ENCODE measurements around the gene ELOVL6. TPM values are rescaled to one million over a fixed set of nuclear protein-coding genes. Genes with fewer than 3 reads are reported as not detected.

Gene ELOVL6
- polyA plus RNA-seq, 1 experiment, result 30.7 TPM

- CTCF ChIA-PET, result no interaction called here
- no peak for DNase-seq (ENCODE audit: low read depth, low spot score)
- H3K27me3 ChIP-seq (ENCODE audit: control insufficient read depth, insufficient read depth, low read length), result no peaks in the 10 kb centered on the region
- TF ChIP-seq CTCF (IDR thresholded peaks at IDR 0.05; ENCODE audit: low read depth, low read length), result no peak
- H3K4me3 ChIP-seq (ENCODE audit: low read depth, low read length), result no peak overlapping the region
- H3K9me3 ChIP-seq (ENCODE audit: control insufficient read depth, insufficient read depth, low read length), result no peaks in the 10 kb centered on the region
- no peak overlapping the region for H3K27ac ChIP-seq (ENCODE audit: low read depth, low read length)
- POLR2A ChIA-PET, result no interaction called here
Observed at GRCh38 chr4:110142461-110142860, 56.0 kb downstream of the ELOVL6 start.

- no peak for TF ChIP-seq CTCF (IDR thresholded peaks at IDR 0.05; ENCODE audit: low read depth, low read length)
- Histone ChIP-seq H3K27me3 (ENCODE audit: control insufficient read depth, insufficient read depth, low read length) (no peaks in the 10 kb centered on the region), H3K27ac (ENCODE audit: low read depth, low read length) (no peak overlapping the region), H3K4me3 (ENCODE audit: low read depth, low read length) (no peak overlapping the region), H3K9me3 (ENCODE audit: control insufficient read depth, insufficient read depth, low read length) (no peaks in the 10 kb centered on the region)
- no peak for DNase-seq (ENCODE audit: low read depth, low spot score)
- POLR2A ChIA-PET, result no interaction called here
- CTCF ChIA-PET, result no interaction called here
Observed at GRCh38 chr4:110139815-110140214, 58.6 kb downstream of the ELOVL6 start.

- POLR2A ChIA-PET, result no interaction called here
- no peak overlapping the region for H3K4me3 ChIP-seq (ENCODE audit: low read depth, low read length)
- no peaks in the 10 kb centered on the region for H3K9me3 ChIP-seq (ENCODE audit: control insufficient read depth, insufficient read depth, low read length)
- no peak for TF ChIP-seq CTCF (IDR thresholded peaks at IDR 0.05; ENCODE audit: low read depth, low read length)
- H3K27me3 ChIP-seq (ENCODE audit: control insufficient read depth, insufficient read depth, low read length), result no peaks in the 10 kb centered on the region
- no peak for DNase-seq (ENCODE audit: low read depth, low spot score)
- CTCF ChIA-PET, result no interaction called here
- H3K27ac ChIP-seq (ENCODE audit: low read depth, low read length), result no peak overlapping the region
Observed at GRCh38 chr4:110139111-110139510, 59.3 kb downstream of the ELOVL6 start.

- no peak for DNase-seq (ENCODE audit: low read depth, low spot score)
- ChIA-PET CTCF (no interaction called here), POLR2A (interaction anchor here (0.7 kb wide), 1 partner anchor 31 kb away, joined by 3 read pairs; no protein-coding TSS in a partner anchor)
- no peak for TF ChIP-seq CTCF (IDR thresholded peaks at IDR 0.05; ENCODE audit: low read depth, low read length)
- H3K27me3 ChIP-seq (ENCODE audit: control insufficient read depth, insufficient read depth, low read length), result no peaks in the 10 kb centered on the region
- no peak overlapping the region for H3K27ac ChIP-seq (ENCODE audit: low read depth, low read length)
- no peaks in the 10 kb centered on the region for H3K9me3 ChIP-seq (ENCODE audit: control insufficient read depth, insufficient read depth, low read length)
- H3K4me3 ChIP-seq (ENCODE audit: low read depth, low read length), result no peak overlapping the region
Observed at GRCh38 chr4:110138551-110138950, 59.9 kb downstream of the ELOVL6 start.

GRCh38 chr4:110137829-110138228 lies 60.6 kb downstream of the ELOVL6 start:
- DNase-seq (ENCODE audit: low read depth, low spot score), result no peak
- no peak for TF ChIP-seq CTCF (IDR thresholded peaks at IDR 0.05; ENCODE audit: low read depth, low read length)
- Histone ChIP-seq H3K27ac (ENCODE audit: low read depth, low read length) (no peak overlapping the region), H3K27me3 (ENCODE audit: control insufficient read depth, insufficient read depth, low read length) (no peaks in the 10 kb centered on the region), H3K9me3 (ENCODE audit: control insufficient read depth, insufficient read depth, low read length) (no peaks in the 10 kb centered on the region), H3K4me3 (ENCODE audit: low read depth, low read length) (no peak overlapping the region)
- POLR2A ChIA-PET, result interaction anchor here (0.7 kb wide), 1 partner anchor 31 kb away, joined by 3 read pairs; no protein-coding TSS in a partner anchor
- CTCF ChIA-PET, result interaction anchor here (0.6 kb wide), 1 partner anchor 1420 kb away, joined by 5 read pairs; no protein-coding TSS in a partner anchor

Measured in AG04450 (cell line).